T-cell (primary cell): ENCODE data around the gene ARHGAP8. TPM values are rescaled to one million over a fixed set of nuclear protein-coding genes. Genes with fewer than 3 reads are reported as not detected.

Experiments used
- ATAC-seq, 4 experiments: fragments of 200-7000 bp in 3 of 4; fragments of 150-1000 bp in 1 of 4; cut with Tn5 transposase; replicated peaks in 1 of 4; 1 replicate in 3 of 4; 2 replicates in 1 of 4; pipeline ENCODE4 v1.10.0; 2021; ENCODE audit warnings: moderate library complexity in 3 of 4, mild to moderate bottlenecking in 2 of 4, moderate number of reproducible peaks in 1 of 4
- CTCF ChIA-PET, 2 donors: fragments of 300-600 bp; sonication (Branson Sonifier 250); formaldehyde crosslinking; loops; one replicate each; lab custom pipeline; 2022; ENCODE audit warnings: antibody characterized with exemption in 2 of 2; lab: Charles Lee
- POLR2A ChIA-PET, 2 donors: fragments of 300-600 bp; sonication (Branson Sonifier 250); formaldehyde crosslinking; loops; one replicate each; lab custom pipeline; 2022; ENCODE audit warnings: antibody characterized with exemption in 2 of 2; lab: Charles Lee
- DNase-seq, 35 experiments: peaks; one replicate each; pipeline versions ENCODE4 v3.0.0 to v3.0.0-alpha.2; 2013 to 2023
- H3K27ac ChIP-seq: one replicate; pipeline ENCODE4 v1.5.1; 2013; ENCODE audit warnings: low read length
- H3K27me3 ChIP-seq, 2 experiments: replicated peaks in 1 of 2; 1 replicate in 1 of 2; 2 replicates in 1 of 2; pipeline versions ENCODE4 v1.6.1 to v1.7.0; 2013; ENCODE audit warnings: low read length in 1 of 2, mixed read lengths in 1 of 2; ENCODE audit not compliant: control insufficient read depth in 2 of 2, insufficient read depth in 2 of 2; ENCODE audit errors: extremely low read depth in 1 of 2
- H3K36me3 ChIP-seq, 2 donors: 1 replicate in 1 of 2; 2 replicates in 1 of 2; pipeline versions ENCODE4 v1.6.1 to v1.7.0; 2013; ENCODE audit warnings: low read length in 1 of 2; ENCODE audit not compliant: control insufficient read depth in 2 of 2, insufficient read depth in 1 of 2; ENCODE audit errors: extremely low read depth in 1 of 2
- H3K4me1 ChIP-seq, 2 experiments: 1 replicate in 1 of 2; 2 replicates in 1 of 2; pipeline versions ENCODE4 v1.6.1 to v1.7.0; 2013; ENCODE audit warnings: low read length in 2 of 2, mixed read lengths in 1 of 2; ENCODE audit not compliant: insufficient read depth in 2 of 2, control insufficient read depth in 1 of 2; ENCODE audit errors: extremely low read depth in 1 of 2
- H3K4me3 ChIP-seq, 2 donors: 1 replicate in 1 of 2; 2 replicates in 1 of 2; pipeline versions ENCODE4 v1.5.1 to v1.7.0; 2013; ENCODE audit warnings: mild to moderate bottlenecking in 2 of 2, low read length in 1 of 2, moderate library complexity in 1 of 2; ENCODE audit not compliant: control insufficient read depth in 1 of 2; ENCODE audit errors: extremely low read depth in 1 of 2
- H3K9me3 ChIP-seq: 2 replicates; pipeline ENCODE4 v1.7.0; 2013
- H3K27ac Mint-ChIP-seq, 2 donors: one replicate each; pipeline ENCODE4 v1.8.0; 2020 to 2021; ENCODE audit warnings: mild to moderate bottlenecking in 2 of 2, mixed read lengths in 2 of 2
- H3K27me3 Mint-ChIP-seq, 2 donors: one replicate each; pipeline ENCODE4 v1.8.0; 2021 to 2022; ENCODE audit warnings: mixed read lengths in 2 of 2
- H3K36me3 Mint-ChIP-seq: one replicate; pipeline ENCODE4 v1.8.0; 2021; ENCODE audit warnings: mixed read lengths
- H3K4me1 Mint-ChIP-seq, 3 donors: one replicate each; pipeline ENCODE4 v1.8.0; 2020 to 2022; ENCODE audit warnings: mixed read lengths in 3 of 3, mild to moderate bottlenecking in 1 of 3
- H3K4me3 Mint-ChIP-seq, 3 donors: one replicate each; pipeline ENCODE4 v1.8.0; 2020 to 2022; ENCODE audit warnings: mild to moderate bottlenecking in 3 of 3, mixed read lengths in 3 of 3, moderate library complexity in 3 of 3
- H3K9me3 Mint-ChIP-seq, 3 donors: one replicate each; pipeline ENCODE4 v1.8.0; 2020 to 2022; ENCODE audit warnings: mixed read lengths in 3 of 3
- WGBS: methylation state at CpG from one replicate; pipeline ENCODE4 v1.1.5; 2013; ENCODE audit warnings: missing lambda C conversion rate; ENCODE audit not compliant: insufficient coverage; 5-methylcytosine and 5-hydroxymethylcytosine counted together
- total RNA-seq, 35 experiments: library from RNA in 6 of 35; stranded (reverse) in 6 of 35; fragments of 120-200 nt in 1 of 35; gene quantifications; one replicate each; pipeline versions ENCODE4 v1.2.1 to v1.2.4 and lab custom pipeline; 2013 to 2026

ARHGAP8 gene
- total RNA-seq, 5 donors from 2014 or later (not counting 1 experiment from before 2014, with no cell fraction given), result 0.59 to 4.7 (median 2.0) TPM

- Mint-ChIP-seq H3K4me1 (peaks cover 1 to 6% (median 2%) of the 10 kb centered on the region in 3 donors), H3K27me3 (no peaks in the 10 kb centered on the region), H3K4me3 (no peak overlapping the region), H3K27ac (no peak overlapping the region), H3K9me3 (no peaks in the 10 kb centered on the region), H3K36me3 (peaks cover 11% of the 10 kb centered on the region)
- 93% methylated on average over 2 of the region's 2 CpGs for WGBS
- no peak overlapping the region for H3K27ac ChIP-seq
- no peak for DNase-seq
- POLR2A ChIA-PET, result no interaction called here
- peaks cover 0 to 65% of the 10 kb centered on the region in 2 donors for H3K36me3 ChIP-seq
- CTCF ChIA-PET, result no interaction called here
- no peaks in the 10 kb centered on the region for H3K27me3 ChIP-seq
- H3K4me3 ChIP-seq, result no peak overlapping the region
- no peak for ATAC-seq
- no peaks in the 10 kb centered on the region for H3K9me3 ChIP-seq
- peaks cover 0 to 28% of the 10 kb centered on the region in 2 experiments for H3K4me1 ChIP-seq
Measured at GRCh38 chr22:44723801-44724200, 28.6 kb upstream of the ARHGAP8 start.

GRCh38 chr22:44724416-44724815 lies 28.0 kb upstream of the ARHGAP8 start:
- Histone ChIP-seq H3K4me3 (no peak overlapping the region), H3K27me3 (no peaks in the 10 kb centered on the region), H3K27ac (no peak overlapping the region), H3K9me3 (no peaks in the 10 kb centered on the region), H3K36me3 (peaks cover 0 to 63% of the 10 kb centered on the region in 2 donors), H3K4me1 (peaks cover 0 to 33% of the 10 kb centered on the region in 2 experiments)
- no peak overlapping the region for H3K27ac Mint-ChIP-seq
- peaks cover 11% of the 10 kb centered on the region for H3K36me3 Mint-ChIP-seq
- H3K27me3 Mint-ChIP-seq, result no peaks in the 10 kb centered on the region
- no peaks in the 10 kb centered on the region for H3K9me3 Mint-ChIP-seq
- ChIA-PET CTCF (no interaction called here), POLR2A (no interaction called here)
- ATAC-seq (no peak), DNase-seq (no peak)
- WGBS, result 97% methylated on average over 4 of the region's 6 CpGs
- peaks cover 3 to 4% (median 4%) of the 10 kb centered on the region in 3 donors for H3K4me1 Mint-ChIP-seq
- H3K4me3 Mint-ChIP-seq, result no peak overlapping the region

- CTCF ChIA-PET, result no interaction called here
- no peaks in the 10 kb centered on the region for H3K27me3 Mint-ChIP-seq
- H3K9me3 ChIP-seq, result no peaks in the 10 kb centered on the region
- no peak overlapping the region for H3K4me3 ChIP-seq
- no peak overlapping the region for H3K27ac ChIP-seq
- POLR2A ChIA-PET, result no interaction called here
- H3K4me1 Mint-ChIP-seq, result peaks cover 4 to 5% (median 4%) of the 10 kb centered on the region in 3 donors
- H3K27me3 ChIP-seq, result no peaks in the 10 kb centered on the region
- DNase-seq (no peak), ATAC-seq (no peak)
- H3K4me1 ChIP-seq, result peaks cover 0 to 33% of the 10 kb centered on the region in 2 experiments
- peaks cover 0 to 62% of the 10 kb centered on the region in 2 donors for H3K36me3 ChIP-seq
- no peak overlapping the region for H3K4me3 Mint-ChIP-seq
- whole genome bisulfite sequencing, result 82% methylated on average over 8 of the region's 8 CpGs
- H3K27ac Mint-ChIP-seq, result no peak overlapping the region
- H3K9me3 Mint-ChIP-seq, result no peaks in the 10 kb centered on the region
- peaks cover 11% of the 10 kb centered on the region for H3K36me3 Mint-ChIP-seq
Measured at GRCh38 chr22:44724859-44725258, 27.5 kb upstream of the ARHGAP8 start.

- no peak overlapping the region for H3K4me3 Mint-ChIP-seq
- no peak overlapping the region for H3K27ac Mint-ChIP-seq
- no peaks in the 10 kb centered on the region for H3K9me3 Mint-ChIP-seq
- no peaks in the 10 kb centered on the region for H3K9me3 ChIP-seq
- H3K27me3 Mint-ChIP-seq, result no peaks in the 10 kb centered on the region
- 91% methylated on average over 10 of the region's 11 CpGs for WGBS
- H3K36me3 Mint-ChIP-seq, result peaks cover 14% of the 10 kb centered on the region
- H3K36me3 ChIP-seq, result peaks cover 0 to 58% of the 10 kb centered on the region in 2 donors
- CTCF ChIA-PET, result no interaction called here
- H3K4me3 ChIP-seq, result no peak overlapping the region
- H3K27me3 ChIP-seq, result no peaks in the 10 kb centered on the region
- no peak for DNase-seq
- no peak for ATAC-seq
- POLR2A ChIA-PET, result no interaction called here
- H3K4me1 Mint-ChIP-seq, result peaks cover 0 to 5% (median 4%) of the 10 kb centered on the region in 3 donors
- peaks cover 0 to 28% of the 10 kb centered on the region in 2 experiments for H3K4me1 ChIP-seq
- no peak overlapping the region for H3K27ac ChIP-seq
Measured at GRCh38 chr22:44726439-44726838, 25.9 kb upstream of the ARHGAP8 start.

GRCh38 chr22:44727148-44727547 lies 25.2 kb upstream of the ARHGAP8 start:
- H3K9me3 Mint-ChIP-seq, result no peaks in the 10 kb centered on the region
- H3K4me1 ChIP-seq, result peaks cover 0 to 28% of the 10 kb centered on the region in 2 experiments
- H3K27ac ChIP-seq, result no peak overlapping the region
- H3K9me3 ChIP-seq, result no peaks in the 10 kb centered on the region
- H3K4me1 Mint-ChIP-seq, result peaks cover 0 to 5% (median 4%) of the 10 kb centered on the region in 3 donors
- peaks cover 0 to 59% of the 10 kb centered on the region in 2 donors for H3K36me3 ChIP-seq
- no peak overlapping the region for H3K27ac Mint-ChIP-seq
- ChIA-PET POLR2A (no interaction called here), CTCF (no interaction called here)
- DNase-seq, result no peak
- 95% methylated on average over 18 of the region's 21 CpGs for WGBS
- H3K4me3 Mint-ChIP-seq, result no peak overlapping the region
- H3K4me3 ChIP-seq, result no peak overlapping the region
- H3K27me3 Mint-ChIP-seq, result no peaks in the 10 kb centered on the region
- peaks cover 14% of the 10 kb centered on the region for H3K36me3 Mint-ChIP-seq
- ATAC-seq, result no peak
- no peaks in the 10 kb centered on the region for H3K27me3 ChIP-seq

- Mint-ChIP-seq H3K9me3 (no peaks in the 10 kb centered on the region), H3K4me1 (peaks cover 0 to 5% (median 4%) of the 10 kb centered on the region in 3 donors), H3K4me3 (no peak overlapping the region), H3K36me3 (peaks cover 16% of the 10 kb centered on the region), H3K27ac (no peak overlapping the region), H3K27me3 (no peaks in the 10 kb centered on the region)
- peaks cover 0 to 58% of the 10 kb centered on the region in 2 donors for H3K36me3 ChIP-seq
- ChIA-PET CTCF (no interaction called here), POLR2A (no interaction called here)
- 87% methylated on average over 7 of the region's 13 CpGs for WGBS
- ATAC-seq (no peak), DNase-seq (no peak)
- H3K27ac ChIP-seq, result no peak overlapping the region
- no peaks in the 10 kb centered on the region for H3K9me3 ChIP-seq
- no peak overlapping the region for H3K4me3 ChIP-seq
- H3K27me3 ChIP-seq, result no peaks in the 10 kb centered on the region
- peaks cover 0 to 28% of the 10 kb centered on the region in 2 experiments for H3K4me1 ChIP-seq
Measured at GRCh38 chr22:44727709-44728108, 24.7 kb upstream of the ARHGAP8 start.
